CD4-positive, CD25-positive, alpha-beta regulatory T cell (primary cell): ENCODE results near the gene NPL. TPM values are rescaled to one million over a fixed set of nuclear protein-coding genes. Genes with fewer than 3 reads are reported as not detected.

ENCODE experiments used
- ATAC-seq, 2 donors: fragments of 150-1000 bp; cut with Tn5 transposase; one replicate each; pipeline ENCODE4 v1.10.0; 2021; ENCODE audit warnings: low read depth in 2 of 2, moderate number of reproducible peaks in 2 of 2, moderate library complexity in 1 of 2
- DNase-seq, 3 donors: peaks; one replicate each; pipeline versions ENCODE4 v3.0.0 to v3.0.0-alpha.2; 2012 to 2022; ENCODE audit warnings: mixed read lengths in 1 of 3
- H3K27ac ChIP-seq: one replicate; pipeline ENCODE4 v1.7.0; 2013; ENCODE audit warnings: mild to moderate bottlenecking, low read length; ENCODE audit not compliant: insufficient read depth, poor library complexity, severe bottlenecking
- H3K27me3 ChIP-seq: one replicate; pipeline ENCODE4 v1.7.0; 2013; ENCODE audit warnings: low read length; ENCODE audit not compliant: control insufficient read depth, insufficient read depth
- H3K36me3 ChIP-seq: one replicate; pipeline ENCODE4 v1.7.0; 2013; ENCODE audit warnings: mild to moderate bottlenecking, low read length, moderate library complexity; ENCODE audit not compliant: control insufficient read depth, insufficient read depth
- H3K4me1 ChIP-seq: 2 replicates; pipeline ENCODE4 v1.7.0; 2013; ENCODE audit warnings: mild to moderate bottlenecking, low read length; ENCODE audit not compliant: insufficient read depth, control insufficient read depth, poor library complexity, severe bottlenecking
- H3K4me3 ChIP-seq: one replicate; pipeline ENCODE4 v1.7.0; 2013; ENCODE audit warnings: low read depth, mild to moderate bottlenecking, low read length, moderate library complexity
- H3K9me3 ChIP-seq, 2 experiments: 1 replicate in 1 of 2; 2 replicates in 1 of 2; pipeline ENCODE4 v1.7.0; 2013; ENCODE audit warnings: low read length in 2 of 2, mild to moderate bottlenecking in 1 of 2, moderate library complexity in 1 of 2; ENCODE audit not compliant: control insufficient read depth in 2 of 2
- H3K27ac Mint-ChIP-seq, 3 donors: one replicate each; pipeline ENCODE4 v1.8.0; 2020 to 2022; ENCODE audit warnings: mild to moderate bottlenecking in 3 of 3, mixed read lengths in 3 of 3, moderate library complexity in 2 of 3
- H3K27me3 Mint-ChIP-seq: one replicate; pipeline ENCODE4 v1.8.0; 2022; ENCODE audit warnings: mild to moderate bottlenecking, mixed read lengths
- H3K36me3 Mint-ChIP-seq: one replicate; pipeline ENCODE4 v1.8.0; 2020; ENCODE audit warnings: mixed read lengths
- H3K4me1 Mint-ChIP-seq, 4 donors: one replicate each; pipeline ENCODE4 v1.8.0; 2020 to 2022; ENCODE audit warnings: mixed read lengths in 4 of 4, mild to moderate bottlenecking in 1 of 4
- H3K4me3 Mint-ChIP-seq, 4 donors: one replicate each; pipeline ENCODE4 v1.8.0; 2020 to 2022; ENCODE audit warnings: mild to moderate bottlenecking in 4 of 4, mixed read lengths in 4 of 4, moderate library complexity in 3 of 4
- H3K9me3 Mint-ChIP-seq, 7 donors: one replicate each; pipeline ENCODE4 v1.8.0; 2020 to 2022; ENCODE audit warnings: mixed read lengths in 7 of 7, mild to moderate bottlenecking in 3 of 7, moderate library complexity in 2 of 7
- polyA plus RNA-seq, 4 donors: library from polyadenylated mRNA; unstranded; fragments of 300-500 nt; fragmentation: Illumina TruSeq; gene quantifications; one replicate each; pipeline ENCODE4 v1.2.3, GENCODE V29; 2021
- total RNA-seq: library from RNA; stranded (reverse); gene quantifications from one replicate; pipeline ENCODE4 v1.2.3, GENCODE V29; 2022

NPL gene
- total and polyA plus RNA-seq, 5 donors from 2014 or later = 4.8 to 12.2 (median 5.5) TPM

GRCh38 chr1:182833271-182833670 is 43.7 kb downstream of the NPL start:
- Mint-ChIP-seq H3K36me3 (peaks cover 10% of the 10 kb centered on the region), H3K9me3 (no peaks in the 10 kb centered on the region), H3K4me3 (no peak overlapping the region), H3K27ac (no peak overlapping the region), H3K4me1 (no peaks in the 10 kb centered on the region), H3K27me3 (no peaks in the 10 kb centered on the region)
- Histone ChIP-seq H3K36me3 (peaks cover 2% of the 10 kb centered on the region), H3K9me3 (no peaks in the 10 kb centered on the region), H3K27ac (no peak overlapping the region), H3K4me3 (no peak overlapping the region), H3K27me3 (no peaks in the 10 kb centered on the region), H3K4me1 (peaks cover under 1% of the 10 kb centered on the region)
- DNase-seq (no peak), ATAC-seq (no peak)

- no peak for ATAC-seq
- no peaks in the 10 kb centered on the region for H3K9me3 Mint-ChIP-seq
- H3K27ac ChIP-seq = no peak overlapping the region
- H3K4me3 ChIP-seq = no peak overlapping the region
- no peaks in the 10 kb centered on the region for H3K9me3 ChIP-seq
- no peak overlapping the region for H3K27ac Mint-ChIP-seq
- peaks cover 7% of the 10 kb centered on the region for H3K4me1 ChIP-seq
- H3K36me3 Mint-ChIP-seq = peaks cover 5% of the 10 kb centered on the region
- H3K4me3 Mint-ChIP-seq = no peak overlapping the region
- H3K27me3 ChIP-seq = no peaks in the 10 kb centered on the region
- H3K36me3 ChIP-seq = peaks cover under 1% of the 10 kb centered on the region
- H3K4me1 Mint-ChIP-seq = peaks cover 0 to 7% (median 4%) of the 10 kb centered on the region in 4 donors
- H3K27me3 Mint-ChIP-seq = no peaks in the 10 kb centered on the region
- DNase-seq = no peak
Observed at GRCh38 chr1:182834326-182834725, 44.8 kb downstream of the NPL start.

- peaks cover 18% of the 10 kb centered on the region for H3K4me1 ChIP-seq
- no peak for ATAC-seq
- H3K27me3 ChIP-seq = no peaks in the 10 kb centered on the region
- H3K9me3 ChIP-seq = no peaks in the 10 kb centered on the region
- no peaks in the 10 kb centered on the region for H3K36me3 ChIP-seq
- Mint-ChIP-seq H3K4me1 (peaks cover 10 to 17% (median 12%) of the 10 kb centered on the region in 4 donors), H3K9me3 (no peaks in the 10 kb centered on the region), H3K27me3 (no peaks in the 10 kb centered on the region), H3K4me3 (peak overlapping the region in 1 of 4 donors; percentile 29), H3K36me3 (peaks cover 9% of the 10 kb centered on the region), H3K27ac (no peak overlapping the region)
- no peak overlapping the region for H3K4me3 ChIP-seq
- H3K27ac ChIP-seq = no peak overlapping the region
- no peak for DNase-seq
Observed at GRCh38 chr1:182835806-182836205, 46.2 kb downstream of the NPL start.

- peak within 1 kb of the TSS; percentile 93 for H3K27ac ChIP-seq
- peak; percentile 91 to 97 (median 94) for DNase-seq
- no peaks in the 10 kb centered on the region for H3K27me3 Mint-ChIP-seq
- H3K4me3 ChIP-seq = peak within 1 kb of the TSS; percentile 96
- H3K9me3 ChIP-seq = no peaks in the 10 kb centered on the region
- peak; percentile 87 to 88 for ATAC-seq
- H3K4me3 Mint-ChIP-seq = peak within 1 kb of the TSS; percentile 95 to 99 (median 98)
- H3K9me3 Mint-ChIP-seq = no peaks in the 10 kb centered on the region
- H3K27ac Mint-ChIP-seq = peak within 1 kb of the TSS; percentile 98 to 100 (median 98)
- H3K27me3 ChIP-seq = no peaks in the 10 kb centered on the region
- H3K4me1 Mint-ChIP-seq = peaks cover 34 to 53% (median 41%) of the 10 kb centered on the region in 4 donors
- H3K4me1 ChIP-seq = peaks cover 54% of the 10 kb centered on the region
- H3K36me3 Mint-ChIP-seq = peaks cover 10% of the 10 kb centered on the region
- peaks cover 18% of the 10 kb centered on the region for H3K36me3 ChIP-seq
Observed at GRCh38 chr1:182839209-182840066, 49.9 kb downstream of the NPL start, which contains the start of gene DHX9. Gene DHX9 (plus strand): TSS chr1:182839347. CDS start chr1:182842567, 3,220 bp downstream.

- Histone ChIP-seq H3K9me3 (no peaks in the 10 kb centered on the region), H3K27me3 (no peaks in the 10 kb centered on the region), H3K4me3 (peak overlapping the region; percentile 82), H3K36me3 (peaks cover 37% of the 10 kb centered on the region), H3K27ac (peak overlapping the region; percentile 37), H3K4me1 (peaks cover 67% of the 10 kb centered on the region)
- Mint-ChIP-seq H3K9me3 (no peaks in the 10 kb centered on the region), H3K27me3 (no peaks in the 10 kb centered on the region), H3K4me3 (peak overlapping the region; percentile 95 to 99 (median 98)), H3K27ac (peak overlapping the region; percentile 83 to 100 (median 92)), H3K36me3 (peaks cover 21% of the 10 kb centered on the region), H3K4me1 (peaks cover 44 to 73% (median 52%) of the 10 kb centered on the region in 4 donors)
- no peak for ATAC-seq
- peak in 1 of 3 donors; percentile 18 for DNase-seq
Observed at GRCh38 chr1:182841368-182841988, 51.9 kb downstream of the NPL start.

- Histone ChIP-seq H3K27ac (peak overlapping the region; percentile 37), H3K4me1 (peaks cover 71% of the 10 kb centered on the region), H3K9me3 (no peaks in the 10 kb centered on the region), H3K36me3 (peaks cover 45% of the 10 kb centered on the region), H3K27me3 (no peaks in the 10 kb centered on the region), H3K4me3 (peak overlapping the region; percentile 82)
- ATAC-seq (no peak), DNase-seq (no peak)
- H3K27ac Mint-ChIP-seq = peak overlapping the region; percentile 9 to 50 (median 21)
- H3K9me3 Mint-ChIP-seq = no peaks in the 10 kb centered on the region
- peaks cover 52 to 81% (median 60%) of the 10 kb centered on the region in 4 donors for H3K4me1 Mint-ChIP-seq
- H3K36me3 Mint-ChIP-seq = peaks cover 27% of the 10 kb centered on the region
- H3K4me3 Mint-ChIP-seq = peak overlapping the region; percentile 95 to 99 (median 98)
- no peaks in the 10 kb centered on the region for H3K27me3 Mint-ChIP-seq
Observed at GRCh38 chr1:182842265-182842664, 52.7 kb downstream of the NPL start.

GRCh38 chr1:182845379-182845778 is 55.8 kb downstream of the NPL start:
- no peak for ATAC-seq
- peaks cover 76% of the 10 kb centered on the region for H3K36me3 ChIP-seq
- DNase-seq = no peak
- no peaks in the 10 kb centered on the region for H3K9me3 Mint-ChIP-seq
- peak overlapping the region; percentile 24 to 76 (median 72) for H3K4me3 Mint-ChIP-seq
- no peaks in the 10 kb centered on the region for H3K9me3 ChIP-seq
- H3K27me3 Mint-ChIP-seq = no peaks in the 10 kb centered on the region
- peaks cover 68 to 98% (median 79%) of the 10 kb centered on the region in 4 donors for H3K4me1 Mint-ChIP-seq
- H3K36me3 Mint-ChIP-seq = peaks cover 53% of the 10 kb centered on the region
- peak overlapping the region in 1 of 3 donors; percentile 34 for H3K27ac Mint-ChIP-seq
- H3K27ac ChIP-seq = peak overlapping the region; percentile 10
- no peak overlapping the region for H3K4me3 ChIP-seq
- peaks cover 62% of the 10 kb centered on the region for H3K4me1 ChIP-seq
- no peaks in the 10 kb centered on the region for H3K27me3 ChIP-seq
